DMS 273 (cell line): Measurements from ENCODE around the gene COL20A1.
"Not testable (repeated sequence)": the region's sequence is repeated elsewhere in the genome, so short reads cannot be mapped to it uniquely, and the experiment has no call there.

Source experiments
- DNase-seq: peaks from one replicate; lab custom pipeline; 2025; ENCODE audit not compliant: unreplicated experiment; lab: John Stamatoyannopoulos, UW

The COL20A1 gene

DNA sequence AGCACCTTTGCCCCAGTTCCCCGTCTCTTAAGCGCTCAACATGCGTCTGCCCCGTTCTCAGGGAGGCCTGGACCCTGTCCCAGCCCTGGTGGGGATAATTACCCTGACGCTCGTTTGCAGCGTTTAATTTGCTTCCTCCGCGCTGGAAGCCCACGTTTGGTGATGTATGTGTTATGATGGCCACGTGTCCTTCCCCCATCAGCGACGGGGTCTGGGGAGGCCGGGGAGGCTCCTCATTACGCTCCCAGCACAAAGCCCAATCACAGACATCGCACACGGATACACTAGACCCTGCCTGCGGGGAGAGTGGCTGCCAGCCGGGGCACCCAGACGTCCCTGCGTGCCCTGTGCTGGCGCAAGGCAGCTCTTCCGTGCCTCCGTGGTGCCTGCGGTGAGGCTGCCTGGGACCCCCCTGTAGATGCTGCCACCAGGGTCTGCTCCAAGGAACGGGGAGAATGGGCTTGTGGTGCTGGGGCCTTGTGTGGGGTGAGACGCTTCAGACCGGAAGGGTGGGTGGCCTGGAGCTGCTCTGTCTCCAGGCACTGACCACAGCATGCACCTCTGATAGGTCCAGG is 78.4 kb downstream of the COL20A1 start:
- peak; percentile 83 for DNase-seq

DNA sequence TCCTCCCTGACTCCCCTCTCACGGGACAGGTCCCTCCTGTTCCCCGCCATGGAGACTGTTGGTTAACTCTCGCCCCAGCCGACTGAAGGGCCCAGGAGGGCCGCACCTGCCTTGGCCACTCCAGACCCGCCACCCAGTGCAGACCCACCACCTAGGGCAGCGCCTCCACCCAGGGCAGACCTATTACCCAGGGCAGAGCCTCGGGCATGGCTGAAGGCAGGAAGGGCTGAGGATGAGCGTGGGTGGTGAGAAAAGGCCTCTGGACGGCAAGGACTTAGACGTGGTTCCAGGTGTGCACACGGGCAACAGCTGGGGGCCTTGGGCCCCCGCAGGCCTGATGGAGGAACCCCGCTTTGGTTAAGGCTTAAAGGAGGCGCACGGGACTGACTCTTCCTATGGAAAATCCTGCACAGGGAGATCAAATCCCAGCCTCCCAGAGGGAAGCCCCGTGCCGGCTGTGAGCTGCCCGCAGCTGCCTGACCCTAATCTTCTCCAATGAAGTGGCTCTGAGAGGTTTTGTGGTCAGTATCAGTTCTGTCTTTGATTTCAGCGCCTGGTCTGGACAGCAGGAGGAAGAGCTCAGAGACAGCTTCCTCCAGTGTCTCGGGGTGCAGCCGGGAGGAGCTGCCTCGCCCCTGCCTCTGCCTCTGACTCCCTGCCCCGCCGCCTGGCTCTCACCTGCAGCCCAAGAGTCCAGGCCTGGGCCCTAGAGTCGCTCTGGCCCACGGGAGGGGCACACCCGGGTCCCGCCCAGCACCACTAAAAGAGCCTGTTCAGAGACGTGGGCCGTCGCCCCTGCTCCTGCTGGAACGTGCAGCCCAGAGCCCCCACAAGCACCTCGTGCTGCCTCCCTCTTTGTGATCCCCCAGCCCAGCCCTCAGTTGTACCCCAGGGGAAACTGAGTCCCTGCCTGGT is 80.2 kb downstream of the COL20A1 start:
- DNase-seq = no peak

DNA sequence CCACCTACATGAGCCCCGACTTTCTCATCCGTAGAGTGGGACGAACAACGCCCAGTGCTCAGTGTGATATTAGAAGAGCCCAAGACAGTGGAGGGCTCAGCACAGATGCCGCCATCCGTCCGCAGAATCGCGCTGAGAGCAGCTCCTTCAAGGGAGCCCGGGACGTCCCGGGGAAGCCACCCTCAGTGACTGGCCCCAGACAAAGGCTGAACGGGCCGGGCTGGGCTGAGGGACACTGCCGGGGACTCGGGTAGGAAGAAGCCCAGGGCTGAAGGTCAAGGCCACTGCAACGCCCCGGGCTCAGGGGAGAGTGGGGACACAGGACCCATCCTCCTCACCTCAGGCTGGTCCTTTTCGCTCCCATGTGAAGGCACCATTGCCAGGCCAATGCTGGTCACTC is 81.0 kb downstream of the COL20A1 start:
- no peak for DNase-seq

DNA sequence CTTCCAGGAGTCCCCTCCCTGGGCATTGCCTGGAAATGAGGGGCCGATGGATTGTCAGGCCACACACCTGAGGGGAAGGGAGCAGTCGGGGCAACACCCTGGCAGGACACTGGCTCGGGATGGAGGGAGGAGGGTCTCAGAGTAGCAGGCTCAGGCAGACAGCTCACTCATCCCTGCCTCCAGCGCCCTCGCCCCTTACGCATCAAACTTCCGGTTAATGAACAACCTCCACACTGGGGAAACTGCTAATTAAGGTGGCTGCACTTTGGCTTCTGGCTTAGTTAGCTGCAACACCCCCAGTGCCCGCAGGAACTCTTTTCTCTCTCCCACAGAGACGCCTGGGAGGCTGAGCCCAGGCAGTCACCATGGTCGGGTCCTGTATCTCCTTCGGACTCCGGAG is 81.5 kb downstream of the COL20A1 start:
- DNase-seq = no peak

DNA sequence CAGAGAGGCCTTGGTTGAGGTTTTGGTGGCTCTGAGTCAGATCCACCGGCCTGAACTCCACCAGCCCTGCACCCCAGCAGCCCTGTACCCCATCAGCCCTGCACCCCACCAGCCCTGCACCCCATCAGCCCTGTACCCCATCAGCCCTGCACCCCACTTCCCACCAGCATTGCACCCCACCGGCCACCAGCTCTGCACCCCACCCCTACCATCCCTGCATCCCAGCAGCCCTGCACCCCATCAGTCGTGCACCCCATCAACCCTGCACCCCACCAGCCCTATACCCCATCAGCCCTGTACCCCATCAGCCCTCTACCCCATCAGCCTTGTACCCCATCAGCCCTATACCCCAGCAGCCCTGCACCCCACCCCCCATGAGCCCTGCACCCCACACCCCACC is 82.5 kb downstream of the COL20A1 start:
- no peak for DNase-seq

DNA sequence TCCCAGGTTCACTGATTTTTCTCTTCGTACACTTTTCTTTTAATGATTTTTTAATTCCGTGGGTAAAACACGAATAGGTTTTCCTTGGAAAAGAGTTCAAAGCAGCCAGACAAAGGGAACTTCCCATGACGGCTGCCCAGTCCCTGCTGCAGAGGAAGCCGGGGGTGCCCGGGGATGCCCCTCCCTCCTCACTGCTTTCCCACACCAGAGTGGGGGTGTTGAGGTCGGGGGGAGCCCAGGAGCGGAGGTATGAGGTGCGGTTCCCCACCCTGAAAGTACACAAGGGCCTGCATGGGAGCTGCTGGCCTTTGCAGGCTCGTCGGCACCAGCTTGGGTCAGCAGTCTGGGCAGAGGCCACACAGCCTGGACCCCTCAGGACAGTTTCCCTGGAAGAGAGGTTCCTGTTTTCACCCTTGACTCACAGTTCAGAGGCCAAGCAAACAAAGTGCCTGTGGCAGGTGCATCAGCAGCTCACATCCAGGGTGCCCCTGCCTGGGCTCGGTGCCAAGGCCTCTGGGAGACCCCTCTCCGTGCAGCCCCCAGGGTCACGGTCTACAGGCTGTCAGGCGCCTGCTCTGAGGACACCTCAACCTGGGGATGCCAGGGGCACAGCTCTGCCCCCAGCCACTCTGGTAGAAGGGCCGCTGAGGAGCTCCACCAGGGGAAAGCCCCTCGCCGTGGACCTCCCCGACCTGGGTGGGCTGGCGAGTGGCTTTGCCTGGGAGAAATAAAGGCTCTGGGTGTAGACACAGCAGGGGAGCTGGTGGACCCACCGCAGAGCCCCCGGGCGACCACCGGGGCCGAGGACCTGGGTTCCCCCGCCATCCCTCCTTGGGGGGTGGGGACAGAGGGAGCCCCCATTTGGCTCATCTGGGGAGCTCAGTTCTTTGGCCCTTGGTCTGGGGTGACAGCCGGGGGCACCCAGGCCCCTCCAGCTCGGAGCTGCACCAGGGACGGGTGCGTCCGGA is 83.6 kb downstream of the COL20A1 start:
- no peak for DNase-seq

DNA sequence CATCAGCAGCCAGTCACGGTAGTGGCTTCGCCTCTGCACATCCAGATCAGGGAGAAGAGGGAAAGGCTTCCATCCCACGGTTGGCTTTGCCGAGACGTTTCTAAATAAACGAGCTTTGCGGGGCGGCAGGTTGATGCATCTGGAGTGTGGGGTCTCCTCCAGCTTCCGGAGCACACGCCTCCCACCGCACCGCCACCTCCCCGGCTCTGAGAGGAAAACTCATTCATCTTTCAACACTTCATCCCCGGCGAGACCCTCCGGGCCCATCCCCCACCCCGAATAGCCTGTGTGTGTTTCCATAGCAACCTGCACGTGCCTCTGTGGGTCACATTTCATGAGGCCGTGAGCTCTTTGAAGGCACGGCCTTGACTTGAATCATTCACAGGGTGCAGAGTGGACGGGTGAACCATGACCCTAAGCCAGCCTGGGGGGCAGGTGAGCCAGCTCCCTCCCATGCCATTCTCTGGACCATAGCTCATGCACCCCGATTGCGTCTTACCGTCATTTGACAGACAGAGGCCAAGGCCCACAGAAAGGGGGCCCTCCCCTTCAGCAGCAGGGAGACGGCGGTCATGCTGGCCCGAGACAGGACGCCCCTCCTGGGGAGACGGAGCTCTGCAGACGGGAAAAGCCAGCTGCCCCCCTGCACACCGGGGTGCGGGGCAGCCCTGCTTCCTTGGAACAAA is 84.4 kb downstream of the COL20A1 start:
- peak; percentile 81 for DNase-seq

DNA sequence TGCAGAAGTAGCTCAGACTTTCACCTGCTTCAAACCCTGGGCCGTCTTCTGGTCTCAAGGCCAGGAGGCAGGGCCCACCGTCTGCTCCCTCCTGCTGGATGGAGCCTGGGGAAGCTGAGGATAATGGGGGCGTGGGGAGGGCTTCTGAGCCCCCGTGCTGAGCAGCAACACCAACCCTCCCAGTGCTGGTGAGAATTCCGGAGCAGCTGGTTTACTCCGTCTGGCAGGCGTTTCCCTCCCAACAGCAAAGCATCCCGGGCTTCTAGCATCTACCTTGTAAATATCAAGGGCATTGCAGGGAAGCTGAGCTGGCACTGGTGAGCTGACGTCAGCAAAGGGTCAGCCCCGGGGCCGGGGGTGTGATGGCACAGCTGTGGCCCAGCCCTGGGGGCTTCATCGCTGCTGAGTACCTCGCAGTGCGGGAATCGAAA is 85.0 kb downstream of the COL20A1 start:
- DNase-seq = peak; percentile 81

DNA sequence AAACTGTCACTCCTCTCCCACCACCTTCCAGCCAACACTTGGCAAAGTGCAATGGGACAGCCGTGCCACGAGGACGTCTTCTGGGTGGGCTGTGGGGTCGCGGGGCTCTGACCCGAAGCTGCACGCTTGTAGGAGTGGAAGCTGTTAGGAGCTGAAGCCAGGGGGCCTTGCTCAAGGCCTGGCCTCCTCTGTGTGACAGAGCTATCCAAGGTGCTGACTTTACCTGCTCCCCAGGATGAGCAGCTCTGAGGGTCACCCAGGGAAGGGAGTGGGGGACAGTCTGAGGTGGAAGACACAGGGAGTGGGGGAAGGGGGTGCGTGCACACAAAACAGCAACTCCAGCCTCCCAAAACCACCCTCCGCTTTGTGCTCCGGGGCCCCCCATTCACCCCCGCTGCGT is 85.6 kb downstream of the COL20A1 start:
- no peak for DNase-seq

DNA sequence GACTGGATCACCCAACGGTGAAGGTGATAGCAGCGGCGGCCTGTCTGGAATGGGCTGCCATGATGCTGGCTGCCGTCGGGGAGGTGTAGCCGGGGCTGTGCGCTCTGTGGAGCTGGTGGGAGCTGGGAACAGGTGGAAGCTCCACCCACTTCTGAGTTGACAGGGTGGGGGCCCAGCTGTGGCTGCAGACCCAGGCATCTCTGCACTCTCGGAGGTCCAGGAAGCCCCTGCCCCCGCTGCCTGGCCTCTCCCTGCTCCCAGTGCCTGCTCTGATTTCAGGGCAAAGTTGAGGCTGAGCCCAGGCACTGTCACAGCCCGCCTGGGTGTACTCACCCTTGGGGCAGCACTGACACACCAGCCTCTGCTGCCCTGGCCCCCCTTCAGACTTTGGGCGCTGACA is 86.3 kb downstream of the COL20A1 start:
- DNase-seq = no peak

DNA sequence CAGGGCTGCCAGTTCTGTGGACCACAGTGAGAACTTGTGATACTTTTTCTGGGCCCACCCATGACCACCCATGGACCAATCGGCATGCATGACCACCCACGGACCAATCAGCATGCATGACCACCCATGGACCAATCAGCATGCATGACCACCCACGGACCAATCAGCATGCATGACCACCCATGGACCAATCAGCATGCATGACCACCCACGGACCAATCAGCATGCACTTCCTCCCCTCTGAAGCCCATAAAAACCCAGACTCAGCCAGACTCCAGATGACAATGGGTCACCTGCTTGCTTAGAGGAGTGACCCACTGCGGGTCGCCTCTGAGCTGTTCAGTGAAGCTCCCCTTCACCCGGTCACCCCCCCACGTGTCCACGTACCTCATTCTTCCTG is 86.9 kb downstream of the COL20A1 start:
- DNase-seq = not testable (repeated sequence)

DNA sequence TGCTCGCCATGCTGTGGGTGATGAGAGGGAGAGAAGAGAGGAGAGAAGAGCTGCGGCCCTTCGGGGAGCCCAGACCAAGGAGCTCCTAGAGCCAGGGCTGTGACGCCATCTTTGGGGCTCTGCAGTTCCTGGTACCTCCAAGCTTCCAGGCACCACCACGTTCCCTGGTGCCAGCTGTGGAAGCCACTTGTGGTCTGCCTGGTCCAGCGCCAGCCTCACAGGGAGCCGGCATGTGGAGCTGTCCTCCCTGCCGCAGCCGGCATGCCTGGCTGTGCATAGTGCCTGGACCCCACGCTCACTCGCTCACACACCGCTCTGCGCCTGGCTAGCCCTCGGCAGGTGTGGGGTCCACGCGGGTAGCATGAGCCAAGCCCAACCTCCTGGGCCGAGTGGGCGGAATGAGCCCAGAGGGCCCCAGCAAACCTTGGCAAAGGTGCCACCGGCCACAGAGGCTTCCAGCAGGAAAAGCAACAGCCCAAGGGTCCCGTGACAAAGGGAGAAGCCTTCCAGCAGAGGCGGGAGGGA is 87.4 kb downstream of the COL20A1 start:
- DNase-seq = peak; percentile 42

DNA sequence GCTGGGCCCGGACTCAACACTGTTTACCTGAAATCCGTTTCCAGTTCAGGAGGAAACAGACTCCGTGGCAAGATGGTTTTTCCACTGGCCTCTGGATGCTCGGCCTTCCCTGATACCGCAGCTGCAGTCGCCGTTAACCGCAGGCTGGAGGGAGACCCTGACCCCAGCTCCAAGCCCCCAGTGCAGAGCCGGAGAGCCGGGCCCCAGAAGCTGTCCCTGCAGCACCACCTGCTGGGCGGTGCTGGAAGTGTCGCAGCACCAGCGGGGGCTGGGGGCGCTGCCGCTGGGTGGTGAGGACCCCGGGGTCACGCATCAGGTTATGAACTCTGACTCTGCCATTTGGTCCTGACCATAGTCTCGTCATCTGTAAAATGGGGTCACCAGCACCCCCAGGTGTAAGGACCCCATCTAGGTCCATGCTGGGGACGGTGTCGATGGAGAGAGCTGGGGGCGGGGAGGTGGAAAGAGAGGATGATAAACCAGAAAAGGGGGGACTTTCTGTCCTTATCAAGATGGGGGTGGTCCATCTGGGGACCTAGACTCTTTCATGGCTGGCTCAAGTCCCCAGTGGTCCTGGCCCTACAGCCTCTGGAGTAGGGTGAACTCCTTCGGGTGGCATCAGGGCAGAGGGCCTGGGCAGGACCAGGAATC is 88.9 kb downstream of the COL20A1 start:
- DNase-seq = peak; percentile 64

DNA sequence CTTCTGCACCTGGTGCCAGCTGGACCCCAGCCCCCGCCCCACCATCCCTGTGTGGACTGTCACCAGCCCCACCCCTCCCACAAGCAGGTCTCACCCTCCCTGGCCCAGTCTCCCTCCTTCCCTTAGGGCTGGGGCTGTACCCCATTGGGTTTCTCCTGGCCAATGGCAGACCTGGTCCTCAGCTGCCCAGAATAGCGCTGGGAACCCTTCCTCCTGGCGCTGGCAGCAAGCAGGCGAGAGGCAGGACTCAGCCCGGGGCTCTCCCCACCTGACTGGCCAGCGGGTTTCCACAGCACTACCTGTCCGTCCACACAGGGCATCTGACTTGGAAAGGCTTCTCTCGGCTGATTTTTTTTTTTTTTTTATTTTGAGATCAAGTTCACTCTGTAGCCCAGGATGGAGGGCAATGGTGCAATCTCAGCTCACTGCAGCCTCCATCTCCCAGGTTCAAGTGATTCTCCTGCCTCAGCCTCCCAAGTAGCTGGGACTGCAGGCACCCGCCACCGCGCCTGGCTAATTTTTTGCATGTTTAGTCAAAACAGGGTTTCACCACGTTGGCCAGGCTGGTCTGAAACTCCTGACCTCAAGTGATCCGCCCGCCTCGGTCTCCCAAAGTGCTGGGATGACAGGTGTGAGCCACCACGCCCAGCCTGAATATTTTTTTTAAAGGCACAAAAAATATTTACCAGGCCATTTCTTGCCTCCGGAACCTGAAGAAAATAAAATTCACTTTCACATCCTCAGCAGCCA is 89.7 kb downstream of the COL20A1 start:
- no peak for DNase-seq

DNA sequence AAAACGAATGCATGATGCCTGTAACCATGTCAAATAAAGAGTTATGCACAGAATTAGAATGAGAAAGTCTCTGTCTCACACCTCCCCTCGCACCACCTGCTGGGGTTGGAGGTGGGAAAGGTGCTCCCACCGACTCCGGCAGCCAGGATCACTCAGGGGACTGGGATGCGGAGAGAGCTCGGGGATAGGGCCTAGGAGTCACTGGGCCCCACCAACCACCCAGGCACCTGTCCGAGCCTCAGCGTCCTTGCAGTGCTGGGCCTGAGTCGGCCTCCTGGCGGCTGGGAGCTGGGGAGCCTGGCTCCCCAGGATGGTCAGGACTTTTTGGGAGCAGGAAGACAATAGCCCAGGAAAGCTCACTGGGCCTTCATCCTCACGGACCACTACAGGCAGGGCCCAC is 90.6 kb downstream of the COL20A1 start:
- no peak for DNase-seq

DNA sequence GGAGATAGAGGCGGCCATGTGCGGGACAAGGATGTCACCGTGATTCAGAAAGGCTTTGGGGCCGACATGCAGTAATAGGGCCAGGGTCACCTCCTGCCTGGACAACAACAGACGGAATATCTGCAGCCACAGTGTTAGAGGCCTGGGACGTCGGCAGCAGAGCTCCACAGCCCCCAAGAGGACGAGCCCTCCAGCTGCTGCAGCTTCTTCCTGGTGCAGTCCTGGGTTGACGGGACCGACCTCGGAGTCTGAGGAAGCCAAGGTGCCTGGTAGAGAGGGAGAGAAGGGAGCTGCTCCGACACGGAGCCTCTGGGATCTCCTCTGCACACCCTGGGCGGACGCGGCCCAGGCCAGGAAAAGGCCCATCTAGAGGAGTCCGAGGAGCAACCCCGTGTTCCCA is 91.3 kb downstream of the COL20A1 start:
- DNase-seq = no peak
